Ishikawa (cell line): ENCODE results near the gene MPST.

Source experiments
- CREB1 ChIP-seq: IDR thresholded peaks from 2 replicates; pipeline ENCODE4 v1.6.1; 2012; ENCODE audit warnings: low read depth
- EGR1 ChIP-seq: IDR thresholded peaks from 2 replicates; pipeline ENCODE4 v1.6.1; 2012
- EP300 ChIP-seq: IDR thresholded peaks from 2 replicates; pipeline ENCODE4 v1.6.1; 2012; ENCODE audit warnings: borderline replicate concordance
- NFIC ChIP-seq: IDR thresholded peaks from 2 replicates; pipeline ENCODE4 v1.6.1; 2012
- RAD21 ChIP-seq: IDR thresholded peaks from 2 replicates; pipeline ENCODE4 v1.6.1; 2012; ENCODE audit warnings: low read depth
- TCF12 ChIP-seq: IDR thresholded peaks from 2 replicates; pipeline ENCODE4 v1.6.1; 2012; ENCODE audit warnings: low read depth
- TEAD4 ChIP-seq: IDR thresholded peaks from 2 replicates; pipeline ENCODE4 v1.6.1; 2012
- YY1 ChIP-seq: IDR thresholded peaks from 2 replicates; pipeline ENCODE4 v1.6.1; 2012; ENCODE audit warnings: low read depth
- ZBTB7A ChIP-seq: IDR thresholded peaks from 2 replicates; pipeline ENCODE4 v1.6.1; 2012; ENCODE audit warnings: low read depth
- TF ChIP-seq, protein P1 (sequence below): IDR thresholded peaks from 2 replicates; pipeline ENCODE4 v1.6.1; 2012
- TF ChIP-seq, protein P2 (sequence below): IDR thresholded peaks from 2 replicates; pipeline ENCODE4 v1.6.1; 2012; ENCODE audit warnings: low read depth, mild to moderate bottlenecking
- TF ChIP-seq, protein P3 (sequence below): IDR thresholded peaks from 2 replicates; pipeline ENCODE4 v1.6.1; 2012

DNA sequence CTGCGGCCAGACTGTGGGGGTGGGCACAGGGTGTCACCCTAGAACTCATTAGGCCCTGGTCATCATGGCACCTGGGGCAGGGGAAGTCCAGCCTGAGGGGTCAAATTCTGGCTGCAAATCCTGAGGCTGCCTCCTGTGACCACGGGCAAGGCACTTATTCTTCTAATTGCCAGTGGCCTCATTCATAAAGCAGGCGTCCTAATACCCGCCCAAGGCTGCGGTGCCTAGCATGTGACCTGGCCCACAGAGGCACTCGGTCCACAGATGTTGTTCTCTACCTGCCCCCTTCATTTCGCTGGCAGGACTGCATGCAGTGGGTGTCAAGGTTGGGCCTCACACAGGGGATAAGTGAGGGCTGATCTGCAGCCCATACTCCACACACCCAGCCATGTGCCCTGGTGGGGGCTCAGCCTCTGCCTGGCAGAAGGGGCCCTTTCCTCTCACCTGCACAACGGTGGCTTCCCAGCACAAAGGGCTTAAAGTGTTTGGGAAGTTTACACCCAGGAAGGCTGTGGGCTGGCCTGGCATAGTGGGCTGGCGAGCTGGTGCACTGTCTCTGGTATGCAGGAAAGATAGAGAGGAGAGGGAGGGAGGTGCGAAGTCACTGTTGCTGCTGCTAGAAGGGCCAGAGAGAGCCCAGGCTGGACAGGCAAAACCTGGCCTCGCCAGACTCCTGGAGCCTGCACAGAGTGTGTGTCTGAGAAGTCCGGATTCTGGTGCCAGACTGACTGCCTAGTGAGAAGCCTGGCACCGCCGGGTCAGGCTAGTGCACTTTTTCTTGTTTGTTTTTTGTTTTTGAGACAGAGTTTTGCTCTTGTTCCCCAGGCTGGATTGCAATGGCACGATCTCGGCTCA lies 3.2 kb downstream of the MPST start:
- TF ChIP-seq TCF12, result no peak
- TF ChIP-seq NFIC, result no peak
- no peak for TF ChIP-seq ZBTB7A
- TF ChIP-seq YY1, result no peak
- TF ChIP-seq, protein P1, sequence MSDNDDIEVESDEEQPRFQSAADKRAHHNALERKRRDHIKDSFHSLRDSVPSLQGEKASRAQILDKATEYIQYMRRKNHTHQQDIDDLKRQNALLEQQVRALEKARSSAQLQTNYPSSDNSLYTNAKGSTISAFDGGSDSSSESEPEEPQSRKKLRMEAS, result no peak
- TF ChIP-seq, protein P2, sequence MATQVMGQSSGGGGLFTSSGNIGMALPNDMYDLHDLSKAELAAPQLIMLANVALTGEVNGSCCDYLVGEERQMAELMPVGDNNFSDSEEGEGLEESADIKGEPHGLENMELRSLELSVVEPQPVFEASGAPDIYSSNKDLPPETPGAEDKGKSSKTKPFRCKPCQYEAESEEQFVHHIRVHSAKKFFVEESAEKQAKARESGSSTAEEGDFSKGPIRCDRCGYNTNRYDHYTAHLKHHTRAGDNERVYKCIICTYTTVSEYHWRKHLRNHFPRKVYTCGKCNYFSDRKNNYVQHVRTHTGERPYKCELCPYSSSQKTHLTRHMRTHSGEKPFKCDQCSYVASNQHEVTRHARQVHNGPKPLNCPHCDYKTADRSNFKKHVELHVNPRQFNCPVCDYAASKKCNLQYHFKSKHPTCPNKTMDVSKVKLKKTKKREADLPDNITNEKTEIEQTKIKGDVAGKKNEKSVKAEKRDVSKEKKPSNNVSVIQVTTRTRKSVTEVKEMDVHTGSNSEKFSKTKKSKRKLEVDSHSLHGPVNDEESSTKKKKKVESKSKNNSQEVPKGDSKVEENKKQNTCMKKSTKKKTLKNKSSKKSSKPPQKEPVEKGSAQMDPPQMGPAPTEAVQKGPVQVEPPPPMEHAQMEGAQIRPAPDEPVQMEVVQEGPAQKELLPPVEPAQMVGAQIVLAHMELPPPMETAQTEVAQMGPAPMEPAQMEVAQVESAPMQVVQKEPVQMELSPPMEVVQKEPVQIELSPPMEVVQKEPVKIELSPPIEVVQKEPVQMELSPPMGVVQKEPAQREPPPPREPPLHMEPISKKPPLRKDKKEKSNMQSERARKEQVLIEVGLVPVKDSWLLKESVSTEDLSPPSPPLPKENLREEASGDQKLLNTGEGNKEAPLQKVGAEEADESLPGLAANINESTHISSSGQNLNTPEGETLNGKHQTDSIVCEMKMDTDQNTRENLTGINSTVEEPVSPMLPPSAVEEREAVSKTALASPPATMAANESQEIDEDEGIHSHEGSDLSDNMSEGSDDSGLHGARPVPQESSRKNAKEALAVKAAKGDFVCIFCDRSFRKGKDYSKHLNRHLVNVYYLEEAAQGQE, result no peak
- TF ChIP-seq, protein P3, sequence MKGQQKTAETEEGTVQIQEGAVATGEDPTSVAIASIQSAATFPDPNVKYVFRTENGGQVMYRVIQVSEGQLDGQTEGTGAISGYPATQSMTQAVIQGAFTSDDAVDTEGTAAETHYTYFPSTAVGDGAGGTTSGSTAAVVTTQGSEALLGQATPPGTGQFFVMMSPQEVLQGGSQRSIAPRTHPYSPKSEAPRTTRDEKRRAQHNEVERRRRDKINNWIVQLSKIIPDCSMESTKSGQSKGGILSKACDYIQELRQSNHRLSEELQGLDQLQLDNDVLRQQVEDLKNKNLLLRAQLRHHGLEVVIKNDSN, result no peak
- no peak for TF ChIP-seq EGR1
- no peak for TF ChIP-seq CREB1
- TF ChIP-seq TEAD4, result no peak
- no peak for TF ChIP-seq RAD21
- no peak for TF ChIP-seq EP300
